ENCODE results near the gene EIF4ENIF1. TPM values are rescaled to one million over a fixed set of nuclear protein-coding genes. Genes with fewer than 3 reads are reported as not detected.

EIF4ENIF1 gene
- total and polyA plus RNA-seq, 12 donors, result 9.2 to 32.8 (median 21.0) TPM

DNA sequence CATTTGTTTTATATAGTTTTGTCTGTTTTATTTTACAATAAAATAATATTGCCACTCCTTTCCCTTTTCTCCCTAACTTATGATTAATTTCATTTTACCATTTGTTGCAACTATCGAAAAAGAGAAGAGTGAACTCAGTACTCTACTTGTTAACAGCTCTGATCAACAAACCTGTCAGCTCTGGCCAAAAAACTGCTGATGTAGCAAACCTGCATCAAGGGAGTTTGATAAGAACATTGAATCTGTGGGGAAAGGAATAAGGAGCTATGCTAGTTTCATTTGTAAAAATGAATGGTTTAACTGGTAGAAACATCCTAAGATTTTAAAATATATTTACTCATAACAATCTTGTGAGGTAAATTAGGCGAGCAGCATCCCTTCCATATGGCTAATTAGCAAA lies 42.9 kb downstream of the EIF4ENIF1 start:
- intact Hi-C loops (cut with DNase I), result no loop called here
- peaks cover 17 to 34% of the 10 kb centered on the region in 2 donors for H3K4me1 ChIP-seq (replicated peaks in 1 of 2)
- peak in 1 of 7 donors; percentile 13 for DNase-seq
- no peaks in the 10 kb centered on the region for H3K27me3 ChIP-seq
- H3K27ac ChIP-seq, result no peak overlapping the region
- TF ChIP-seq, protein P1, sequence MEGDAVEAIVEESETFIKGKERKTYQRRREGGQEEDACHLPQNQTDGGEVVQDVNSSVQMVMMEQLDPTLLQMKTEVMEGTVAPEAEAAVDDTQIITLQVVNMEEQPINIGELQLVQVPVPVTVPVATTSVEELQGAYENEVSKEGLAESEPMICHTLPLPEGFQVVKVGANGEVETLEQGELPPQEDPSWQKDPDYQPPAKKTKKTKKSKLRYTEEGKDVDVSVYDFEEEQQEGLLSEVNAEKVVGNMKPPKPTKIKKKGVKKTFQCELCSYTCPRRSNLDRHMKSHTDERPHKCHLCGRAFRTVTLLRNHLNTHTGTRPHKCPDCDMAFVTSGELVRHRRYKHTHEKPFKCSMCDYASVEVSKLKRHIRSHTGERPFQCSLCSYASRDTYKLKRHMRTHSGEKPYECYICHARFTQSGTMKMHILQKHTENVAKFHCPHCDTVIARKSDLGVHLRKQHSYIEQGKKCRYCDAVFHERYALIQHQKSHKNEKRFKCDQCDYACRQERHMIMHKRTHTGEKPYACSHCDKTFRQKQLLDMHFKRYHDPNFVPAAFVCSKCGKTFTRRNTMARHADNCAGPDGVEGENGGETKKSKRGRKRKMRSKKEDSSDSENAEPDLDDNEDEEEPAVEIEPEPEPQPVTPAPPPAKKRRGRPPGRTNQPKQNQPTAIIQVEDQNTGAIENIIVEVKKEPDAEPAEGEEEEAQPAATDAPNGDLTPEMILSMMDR (IDR thresholded peaks at IDR 0.05), result no peak
- TF ChIP-seq POLR2A (IDR thresholded peaks at IDR 0.05), result no peak
- no peaks in the 10 kb centered on the region for H3K9me3 ChIP-seq (replicated peaks in 1 of 3)
- WGBS, 4 donors, result 64 to 78% (median 72%) methylated on average over 2 of the region's 2 CpGs
- H3K4me3 ChIP-seq, result no peak overlapping the region
- peaks cover 0 to 39% of the 10 kb centered on the region in 2 donors for H3K36me3 ChIP-seq (replicated peaks in 1 of 2)

DNA sequence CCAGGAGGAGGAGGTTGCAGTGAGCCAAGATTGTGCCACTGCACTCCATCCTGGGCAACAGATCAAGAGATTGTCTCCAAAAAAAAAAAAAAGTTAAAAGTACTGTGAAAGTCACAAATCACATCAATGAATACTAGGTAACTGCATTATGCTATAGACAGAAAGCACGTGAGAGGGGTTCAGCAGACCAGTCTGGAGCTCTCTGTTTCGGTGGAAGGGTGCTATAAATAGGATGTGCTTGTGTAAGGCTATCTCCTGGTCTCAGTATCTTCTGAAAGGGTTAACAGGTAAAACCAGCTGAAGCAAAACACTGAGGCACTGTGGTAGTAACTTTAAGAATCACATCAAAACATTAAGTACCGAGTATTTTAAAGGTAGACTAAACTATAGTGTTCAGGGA lies 43.4 kb downstream of the EIF4ENIF1 start:
- Histone ChIP-seq H3K4me1 (replicated peaks in 1 of 2) (peaks cover 17 to 32% of the 10 kb centered on the region in 2 donors), H3K4me3 (no peak overlapping the region), H3K9me3 (replicated peaks in 1 of 3) (no peaks in the 10 kb centered on the region), H3K27me3 (no peaks in the 10 kb centered on the region), H3K27ac (no peak overlapping the region), H3K36me3 (replicated peaks in 1 of 2) (peaks cover 0 to 44% of the 10 kb centered on the region in 2 donors)
- TF ChIP-seq, protein P1 (IDR thresholded peaks at IDR 0.05), result no peak
- intact Hi-C loops (cut with DNase I), result no loop called here
- 49 to 80% (median 69%) methylated on average over 3 of the region's 3 CpGs for WGBS, 4 donors
- no peak for DNase-seq

DNA sequence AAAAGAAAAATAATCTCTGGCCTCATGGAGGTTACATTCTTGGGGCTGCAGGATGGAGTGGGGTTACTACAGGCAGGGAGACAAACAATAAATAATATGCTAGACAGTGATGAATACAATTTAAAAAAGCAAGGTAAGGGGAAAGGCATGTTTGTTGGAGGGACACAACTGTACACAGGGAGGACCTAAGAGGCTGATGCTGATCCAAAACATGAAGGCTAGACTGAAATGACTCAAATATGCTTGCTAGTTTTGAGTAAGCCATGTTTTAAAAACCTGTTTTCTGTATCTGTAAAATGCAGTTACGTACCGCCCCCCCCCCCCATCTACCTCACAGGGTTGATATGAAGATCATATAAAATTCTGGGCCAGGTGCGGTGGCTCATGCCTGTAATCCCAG lies 44.0 kb downstream of the EIF4ENIF1 start:
- Histone ChIP-seq H3K9me3 (replicated peaks in 1 of 3) (no peaks in the 10 kb centered on the region), H3K36me3 (replicated peaks in 1 of 2) (peaks cover 0 to 50% of the 10 kb centered on the region in 2 donors), H3K4me1 (replicated peaks in 1 of 2) (peaks cover 17 to 32% of the 10 kb centered on the region in 2 donors), H3K27ac (peak overlapping the region in 1 of 5 donors; percentile 56), H3K4me3 (no peak overlapping the region), H3K27me3 (no peaks in the 10 kb centered on the region)
- intact Hi-C loops (cut with DNase I), result no loop called here
- TF ChIP-seq POLR2A (IDR thresholded peaks at IDR 0.05), result no peak
- TF ChIP-seq, protein P1 (IDR thresholded peaks at IDR 0.05), result no peak
- WGBS, 4 donors, result 93 to 100% (median 94%) methylated on average over 1 to 3 of the region's 3 CpGs
- peak in 1 of 7 donors; percentile 35 for DNase-seq

DNA sequence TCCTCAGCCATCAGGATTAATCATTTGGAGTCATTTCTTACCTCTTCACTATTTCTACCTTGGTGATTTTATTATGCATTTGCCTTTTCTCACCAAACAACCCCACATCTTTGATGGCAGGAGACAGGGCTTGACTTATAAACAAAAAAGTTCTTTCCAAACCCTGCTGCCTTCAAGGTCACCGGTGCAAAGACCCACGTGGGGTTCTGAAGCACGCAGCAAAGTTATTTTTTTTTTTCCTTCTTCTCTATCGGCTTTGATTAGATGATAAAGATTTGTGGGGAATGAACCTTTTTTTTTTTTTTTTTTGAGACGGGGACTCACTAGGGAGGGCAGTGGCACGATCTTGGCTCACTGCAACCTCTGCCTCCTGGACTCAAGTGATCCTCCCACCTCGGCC lies 46.1 kb downstream of the EIF4ENIF1 start:
- intact Hi-C loops (cut with DNase I), result no loop called here
- Histone ChIP-seq H3K36me3 (replicated peaks in 1 of 2) (peaks cover 0 to 63% of the 10 kb centered on the region in 2 donors), H3K9me3 (replicated peaks in 1 of 3) (no peaks in the 10 kb centered on the region), H3K4me3 (no peak overlapping the region), H3K4me1 (replicated peaks in 1 of 2) (peaks cover 17 to 32% of the 10 kb centered on the region in 2 donors), H3K27me3 (no peaks in the 10 kb centered on the region), H3K27ac (peak overlapping the region in 3 of 5 donors; percentile 41 to 79 (median 61))
- TF ChIP-seq, protein P1 (IDR thresholded peaks at IDR 0.05), result no peak
- TF ChIP-seq POLR2A (IDR thresholded peaks at IDR 0.05), result no peak
- DNase-seq, result peak in 6 of 7 donors; percentile 47 to 68 (median 56)
- WGBS, 4 donors, result 43 to 54% (median 50%) methylated on average over 7 of the region's 7 CpGs

Measured in adrenal gland (tissue), 12 donors.